HG02623 (cell line): ENCODE results near the gene COPE.

Experiments
- ATAC-seq: cut with Tn5 transposase; IDR thresholded peaks from one replicate; pipeline ENCODE4 v1.9.1; 2021; ENCODE audit warnings: moderate library complexity; ENCODE audit not compliant: unreplicated experiment

Gene COPE

DNA sequence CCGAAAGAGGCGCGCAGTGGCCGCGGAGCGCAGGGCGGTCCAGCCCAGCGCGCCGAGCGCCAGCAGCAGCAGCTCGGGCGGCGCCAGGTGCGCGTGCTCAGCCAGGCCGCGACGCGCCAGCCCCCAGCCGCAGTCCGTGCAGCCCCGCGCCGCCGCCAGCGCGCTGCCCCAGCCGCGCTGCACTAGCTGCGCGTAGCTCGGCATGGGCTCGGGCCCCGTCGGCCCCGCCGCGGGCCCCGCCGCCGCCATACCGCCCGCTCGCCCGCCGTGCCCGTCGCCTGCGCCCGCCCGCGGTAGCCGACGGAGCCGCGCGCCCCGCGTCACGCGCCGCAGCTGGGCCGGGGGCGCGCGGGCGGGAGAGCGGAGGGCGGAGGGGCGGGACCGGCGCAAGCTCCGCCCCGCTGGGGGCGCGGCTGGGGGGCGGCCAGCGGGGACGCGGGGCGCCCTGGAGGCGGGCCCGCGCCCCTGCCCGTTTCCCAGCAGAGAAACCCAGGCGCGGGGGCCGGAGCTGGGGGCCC lies 23.3 kb downstream of the COPE start, which contains the start of gene CERS1:
Gene CERS1, minus strand, starts transcription at position 335 of the 518 bp plus-strand sequence. Its CDS starts 86 bp downstream, at position 249.
- no peak for ATAC-seq

DNA sequence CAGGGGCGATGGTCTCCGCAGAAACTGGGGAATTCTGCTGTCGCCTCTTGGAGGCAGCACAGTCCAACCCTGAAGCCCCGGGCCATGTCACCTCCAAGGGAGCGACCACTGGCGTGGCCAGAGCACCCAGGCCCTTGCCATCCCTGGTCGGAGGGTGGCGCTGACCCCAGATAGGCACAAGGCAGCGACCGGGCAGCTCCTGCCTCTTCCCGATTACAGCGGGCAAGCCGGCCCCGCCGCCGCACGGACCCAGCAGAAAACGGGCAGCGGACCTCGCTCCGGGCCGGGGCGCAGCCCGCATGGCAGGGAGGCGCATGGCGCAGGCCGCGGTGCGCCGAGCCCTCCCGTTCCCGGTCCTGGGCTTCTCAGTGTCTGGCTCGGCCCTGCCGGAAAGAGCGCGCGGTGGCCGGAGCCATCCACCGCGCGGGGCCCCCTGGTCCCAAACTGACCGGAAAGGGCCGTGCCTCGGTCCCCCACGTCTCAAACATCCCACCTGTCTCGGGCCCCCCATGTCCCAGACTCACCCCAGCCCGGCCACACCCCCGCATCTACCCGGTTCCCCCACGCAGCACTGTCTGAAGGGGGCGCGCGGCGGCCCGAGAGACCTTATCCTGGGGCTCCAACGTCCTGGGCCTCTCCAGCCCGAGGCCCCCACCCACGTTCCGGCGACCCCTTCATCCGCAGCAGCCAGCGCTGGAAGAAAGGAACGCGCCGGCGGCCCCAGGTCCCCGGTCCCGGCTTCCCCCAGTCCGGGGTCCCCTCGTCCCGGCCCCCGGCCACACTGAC lies 24.0 kb downstream of the COPE start:
- no peak for ATAC-seq

DNA sequence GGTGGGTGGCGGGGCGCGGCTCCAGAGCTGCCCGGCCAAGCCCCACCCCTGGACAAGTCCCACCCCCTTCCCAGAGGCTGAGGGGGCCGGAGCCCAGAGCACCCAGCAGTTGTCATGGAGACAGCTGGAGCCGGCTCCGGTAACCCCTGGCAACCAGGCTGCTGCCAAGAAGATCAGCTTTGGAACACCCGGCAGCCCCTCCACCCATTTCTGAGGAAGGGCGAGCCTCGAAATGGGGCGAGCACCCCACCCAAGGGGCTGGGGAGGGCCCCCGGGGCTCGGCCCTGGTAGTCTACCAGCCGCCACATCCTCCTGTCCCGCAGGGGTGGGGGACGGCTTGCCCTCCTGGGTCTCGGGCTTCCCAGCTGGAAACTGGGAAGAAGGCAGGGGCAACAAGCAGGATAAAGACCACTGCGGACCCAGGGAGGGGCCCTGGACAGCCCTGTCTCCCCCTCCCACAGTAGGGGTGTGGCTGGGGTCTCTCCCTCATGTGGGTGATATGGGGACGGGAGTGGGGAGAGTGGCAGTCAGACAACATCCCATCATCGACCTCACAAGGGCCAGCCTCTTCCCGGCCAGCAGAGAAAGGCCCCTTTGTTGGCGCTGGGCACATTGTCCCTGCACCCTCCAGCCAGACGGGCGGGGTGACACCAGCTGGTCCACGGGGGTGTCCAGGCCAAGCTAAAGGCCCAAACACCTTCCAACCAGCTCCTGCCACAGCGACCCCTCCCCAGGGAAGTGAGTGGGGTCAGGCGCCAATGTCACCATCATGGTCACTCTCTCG lies 24.7 kb downstream of the COPE start:
- ATAC-seq, result no peak

DNA sequence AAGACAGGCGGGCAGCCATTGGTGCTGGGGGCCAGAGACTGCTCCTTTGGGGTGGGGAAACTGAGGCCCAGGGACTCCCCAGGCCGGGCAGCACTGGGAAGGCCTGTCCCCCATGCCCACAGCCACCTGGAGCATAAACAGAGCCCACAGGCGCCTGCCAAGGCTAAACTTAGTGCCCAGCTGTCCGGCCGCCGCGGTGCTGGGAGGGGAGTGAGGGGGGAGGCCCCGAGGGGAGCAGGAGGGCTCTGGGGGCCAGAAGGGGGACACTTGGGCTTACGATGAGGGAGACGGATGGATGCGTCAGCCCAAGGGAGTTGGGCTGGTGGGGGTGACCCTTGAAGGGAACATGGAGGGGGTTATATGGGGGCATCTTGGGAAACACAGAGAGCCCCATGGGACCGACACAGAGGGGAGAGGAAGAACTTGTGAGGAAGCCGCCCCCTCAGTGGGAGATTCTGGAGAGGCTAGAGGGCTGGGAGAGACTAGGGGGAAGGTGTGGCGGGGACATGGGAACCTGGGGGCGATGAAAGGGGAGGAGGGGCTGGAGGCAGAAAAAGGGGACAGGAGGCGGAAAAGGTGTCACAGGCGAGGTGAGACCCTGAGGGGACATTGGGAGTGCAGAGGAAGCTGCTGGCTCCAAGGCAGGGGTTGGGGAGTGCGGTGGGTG lies 25.5 kb downstream of the COPE start:
- ATAC-seq, result no peak

DNA sequence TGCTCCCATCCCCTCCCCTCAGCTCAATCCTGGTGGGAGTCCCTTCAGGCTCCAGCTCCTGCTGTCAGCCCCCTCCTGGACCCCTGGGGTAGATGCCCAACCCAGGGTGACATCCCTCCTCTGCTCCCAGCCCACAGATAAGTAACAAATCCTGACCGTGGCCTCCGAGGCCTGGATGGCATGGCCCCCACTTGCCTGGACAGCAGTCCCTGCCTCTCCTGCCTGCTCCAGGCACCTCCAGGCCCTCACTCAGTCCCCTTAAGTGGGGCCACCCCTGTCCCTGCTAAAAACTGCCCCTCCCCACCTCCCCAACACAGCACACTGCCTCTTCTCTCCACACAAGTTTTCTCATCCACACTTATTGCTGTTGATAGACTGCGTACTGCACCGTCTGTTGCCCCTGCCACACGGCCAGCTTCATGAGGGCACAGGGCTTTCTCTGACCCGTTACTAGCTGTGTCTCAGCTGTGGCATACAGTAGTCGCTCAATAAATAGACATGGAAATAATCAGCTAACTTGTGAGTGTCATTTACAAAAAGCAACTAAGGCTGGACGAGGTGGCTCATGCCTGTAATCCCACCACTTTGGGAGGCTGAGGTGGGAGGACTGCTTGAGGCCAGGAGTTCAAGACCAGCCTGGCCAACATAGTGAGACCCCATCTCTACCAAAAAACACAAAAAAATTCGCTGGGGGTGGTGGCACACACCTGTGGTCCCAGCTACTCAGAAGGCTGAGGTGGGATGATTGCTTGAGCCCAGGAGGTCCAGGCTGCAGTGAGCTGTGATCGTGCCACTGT lies 29.0 kb downstream of the COPE start:
- no peak for ATAC-seq

DNA sequence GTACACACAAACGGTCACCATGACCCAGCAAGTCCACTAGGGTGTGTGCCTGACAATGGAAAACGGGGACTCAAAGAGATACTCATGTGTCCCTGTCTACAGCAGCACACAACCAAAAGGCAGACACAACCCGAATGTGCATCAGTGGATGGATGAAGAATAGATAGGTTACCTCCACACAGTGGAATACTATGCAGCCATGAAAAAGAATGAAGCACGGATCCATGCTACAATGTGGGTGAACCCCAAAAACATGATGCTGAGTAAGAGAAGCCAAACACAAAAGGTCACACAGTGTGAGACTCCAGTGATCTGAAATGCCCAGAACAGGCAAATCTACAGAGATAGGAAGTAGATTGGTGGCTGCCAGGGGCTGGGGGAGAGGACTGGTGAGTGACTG lies 32.2 kb downstream of the COPE start:
- ATAC-seq, result no peak

DNA sequence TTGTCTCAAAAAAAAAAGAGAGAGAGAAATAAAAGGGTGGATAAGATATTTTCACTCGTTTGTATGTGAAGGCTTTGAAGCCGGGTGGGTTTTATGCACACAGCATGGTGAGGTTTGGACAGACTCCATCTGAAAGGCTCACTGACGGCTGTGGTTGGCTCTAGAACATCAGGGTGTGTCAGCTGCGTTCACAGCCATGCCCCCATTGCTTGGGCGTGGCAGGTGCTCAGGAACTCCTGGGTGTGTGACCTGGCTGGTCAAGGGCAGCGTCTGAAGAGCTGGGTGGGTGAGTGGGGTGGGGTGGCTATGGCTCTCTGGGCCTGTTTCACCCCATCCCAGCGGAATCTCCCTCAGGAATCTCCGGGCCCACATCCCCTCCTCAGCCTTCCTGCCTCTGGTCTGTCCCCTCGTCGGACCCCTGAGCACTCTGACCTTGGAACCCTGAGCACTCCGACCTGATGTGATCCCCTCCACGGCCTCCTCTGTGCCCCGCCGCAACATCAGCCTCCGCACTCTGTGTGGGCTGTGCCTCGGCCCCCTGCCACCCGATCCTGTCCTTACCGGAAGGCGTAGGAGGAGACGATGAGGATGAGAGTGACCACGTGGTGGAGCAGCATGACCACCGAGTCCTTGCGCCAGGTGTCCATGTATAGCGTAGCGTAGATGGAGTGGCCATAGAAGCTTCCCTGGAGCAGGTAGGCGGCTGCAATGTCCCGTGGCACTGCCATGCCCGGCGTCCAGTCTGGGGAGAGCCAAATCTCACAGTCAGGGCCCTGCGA lies 35.5 kb downstream of the COPE start:
- no peak for ATAC-seq

DNA sequence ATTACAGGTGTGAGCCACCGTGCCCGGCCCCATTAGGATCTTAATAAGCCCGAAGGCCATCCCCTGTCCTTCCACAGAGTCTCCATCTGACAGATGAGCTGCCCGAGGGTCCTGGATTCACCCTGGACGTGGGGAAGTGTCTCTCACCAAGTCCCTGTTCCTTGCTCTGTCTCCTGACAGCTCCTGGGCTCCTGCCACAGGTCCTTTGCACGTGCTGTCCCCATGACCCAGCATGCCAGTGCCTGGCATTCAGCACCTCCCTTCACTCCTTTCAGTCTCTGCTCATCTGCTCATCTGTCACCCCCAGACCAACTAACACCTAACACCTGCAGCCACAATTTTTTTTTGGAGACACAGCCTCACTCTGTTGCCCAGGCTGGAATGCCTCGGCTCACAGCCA lies 37.7 kb downstream of the COPE start:
- no peak for ATAC-seq

DNA sequence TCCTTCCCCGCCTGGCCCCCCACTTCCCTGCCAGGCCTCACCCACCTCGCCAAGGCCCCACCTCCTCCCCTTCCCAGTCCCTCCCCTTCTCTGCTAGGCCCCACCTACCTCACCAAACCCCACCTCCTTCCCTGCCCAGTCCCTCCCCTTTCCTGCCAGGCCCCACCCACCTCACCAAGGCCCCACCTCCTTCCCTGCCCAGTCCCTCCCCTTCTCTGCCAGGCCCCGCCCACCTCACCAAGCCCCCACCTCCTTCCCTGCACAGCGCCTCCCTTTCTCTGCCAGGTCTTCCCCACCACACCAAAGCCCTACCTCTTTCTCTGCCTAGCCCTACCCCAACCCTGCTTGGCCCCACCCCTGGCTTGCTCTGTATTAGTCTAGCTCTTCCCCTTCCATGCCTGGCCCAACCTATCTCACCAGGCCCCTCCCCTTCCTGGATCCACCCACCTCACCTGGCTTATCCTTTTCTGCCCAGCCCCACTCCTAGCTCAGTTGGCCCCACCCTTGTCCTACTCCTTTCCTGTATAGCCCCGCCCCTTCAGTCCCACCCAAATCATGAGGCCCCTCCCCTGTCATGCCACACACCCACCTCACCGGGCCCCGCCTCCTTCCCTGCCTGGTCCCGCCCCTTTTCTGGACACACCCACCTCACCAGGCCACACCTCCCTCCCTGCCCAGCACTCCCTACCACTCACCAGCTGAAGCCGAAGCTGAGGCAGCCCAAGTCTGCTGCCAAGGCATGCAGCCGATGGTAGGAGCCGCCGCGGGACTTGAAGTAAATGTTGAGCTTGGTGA lies 39.4 kb downstream of the COPE start:
- ATAC-seq, result no peak

DNA sequence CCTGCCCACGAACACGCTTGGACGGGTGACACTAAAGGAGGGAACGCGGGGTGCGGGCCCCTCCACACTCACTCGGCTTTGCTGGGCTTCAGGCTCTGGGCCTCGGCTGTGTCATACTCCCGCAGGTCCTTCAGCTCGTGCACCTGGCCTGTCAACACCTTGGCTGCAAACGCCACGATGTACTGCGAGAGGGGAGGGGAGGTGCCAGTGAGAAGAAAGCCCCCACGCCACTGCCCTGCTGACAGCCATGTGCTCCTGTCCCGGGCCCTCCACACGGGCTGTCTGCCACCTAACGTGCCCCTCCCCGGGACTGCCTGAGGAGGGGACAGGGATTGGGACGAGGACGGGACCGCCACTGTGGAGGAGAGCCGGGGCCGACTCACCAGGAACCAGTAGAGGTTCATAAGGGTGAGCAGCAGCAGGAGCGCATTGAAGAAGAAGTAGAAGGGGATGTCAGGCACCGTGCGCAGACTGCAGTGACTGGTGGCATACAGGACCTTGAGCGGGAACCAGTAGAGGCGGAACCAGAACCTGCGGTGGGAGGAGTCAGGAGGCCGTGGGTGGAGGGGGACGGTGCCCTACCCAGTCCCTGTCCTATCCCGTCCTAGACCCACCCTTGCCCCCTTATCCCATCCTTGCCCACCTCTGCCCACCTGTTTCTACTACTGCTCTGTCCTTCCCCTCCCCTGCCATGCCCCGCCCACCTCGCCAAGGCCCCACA lies 40.2 kb downstream of the COPE start:
- ATAC-seq, result no peak

DNA sequence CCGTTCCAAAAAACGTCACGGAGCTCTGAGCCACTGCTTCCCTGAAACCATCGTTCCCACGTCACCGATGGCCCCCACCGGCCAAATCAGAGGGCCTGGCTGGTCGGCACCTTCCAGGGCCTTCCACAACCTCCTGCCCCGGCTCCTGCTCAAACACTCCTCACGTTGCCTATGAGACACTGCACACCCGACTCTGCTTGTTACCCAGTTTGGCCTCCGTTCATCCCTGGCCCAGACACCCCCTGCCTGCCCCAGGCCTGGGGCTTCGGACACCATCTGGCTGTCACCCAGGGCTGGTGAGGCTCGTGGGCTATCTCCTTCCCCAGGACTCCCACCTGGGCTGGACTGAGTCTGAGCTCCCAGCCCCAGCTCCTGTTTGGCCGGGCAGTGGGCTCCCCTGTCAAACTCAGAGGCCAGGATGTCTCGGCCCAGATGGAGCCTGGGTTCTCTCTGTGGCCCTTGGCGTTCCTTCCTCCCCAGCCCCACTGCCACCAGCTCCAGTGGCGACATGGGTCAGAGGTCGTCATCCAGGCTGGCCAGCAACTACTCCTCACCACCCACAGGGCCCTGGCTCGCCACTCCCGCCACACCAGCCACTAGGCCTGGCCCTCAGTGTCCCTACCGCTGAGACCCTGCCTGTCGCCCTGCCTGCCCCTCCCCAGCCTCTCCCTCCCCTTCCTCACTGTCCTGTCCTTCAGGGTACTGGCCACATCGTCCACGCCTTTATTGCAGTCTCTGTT lies 41.0 kb downstream of the COPE start:
- ATAC-seq, result no peak

DNA sequence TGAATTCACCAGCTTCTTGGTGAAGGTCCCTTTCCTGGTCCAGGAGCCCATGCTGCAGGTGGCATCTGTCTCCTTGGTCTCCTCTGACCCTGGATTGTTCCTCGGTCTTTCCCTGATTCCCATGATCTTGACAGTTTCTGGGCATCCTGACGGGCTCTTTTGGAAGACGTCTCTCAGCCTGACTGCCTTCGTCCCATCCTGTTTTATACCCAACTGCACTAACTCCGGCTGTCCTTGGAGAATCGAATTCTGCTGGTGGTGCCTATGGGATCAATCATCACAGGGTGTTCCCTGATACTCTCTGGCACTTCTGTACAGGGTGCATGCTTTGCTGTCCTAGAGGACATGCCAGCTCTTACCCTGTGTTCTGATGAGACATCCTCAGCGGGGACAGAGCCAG lies 42.3 kb downstream of the COPE start:
- ATAC-seq, result no peak

DNA sequence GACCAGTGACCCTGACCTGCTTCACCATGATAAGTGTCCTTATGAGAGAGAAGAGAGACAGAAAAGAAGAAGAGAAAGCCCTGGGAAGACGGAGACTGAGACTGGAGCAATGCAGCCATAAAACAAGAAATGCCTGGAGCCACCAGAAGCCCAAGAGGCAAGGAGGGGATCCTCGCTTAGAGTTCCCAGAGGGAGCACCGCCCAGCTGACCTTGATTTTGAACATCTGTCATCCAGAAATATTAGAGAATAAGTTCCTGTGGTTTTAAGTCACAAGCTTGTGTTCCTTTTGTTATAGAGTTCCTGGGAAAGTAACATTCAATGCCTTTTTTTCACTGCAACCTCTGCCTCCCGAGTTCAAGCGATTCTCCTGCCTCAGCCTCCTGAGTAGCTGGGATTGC lies 43.5 kb downstream of the COPE start:
- no peak for ATAC-seq

DNA sequence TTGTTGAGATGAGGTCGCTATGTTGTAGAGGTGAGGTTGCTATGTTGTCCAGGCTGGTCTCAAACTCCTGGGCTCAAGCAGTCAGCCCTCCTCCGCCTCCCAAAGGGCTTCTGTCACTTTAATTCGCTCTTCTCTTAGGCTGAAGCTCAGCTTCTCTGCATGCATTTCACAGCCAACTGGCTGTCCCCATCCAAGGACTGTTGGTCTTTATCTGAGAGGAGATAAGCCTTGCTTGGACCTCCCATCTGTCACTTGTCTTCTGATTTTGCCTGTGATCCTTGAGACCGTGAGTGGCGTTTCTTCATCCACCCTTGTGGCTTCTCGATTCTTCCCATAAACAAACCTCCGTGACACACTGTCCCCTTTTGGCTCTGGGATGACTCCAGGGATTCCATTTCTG lies 47.6 kb downstream of the COPE start:
- ATAC-seq, result no peak

DNA sequence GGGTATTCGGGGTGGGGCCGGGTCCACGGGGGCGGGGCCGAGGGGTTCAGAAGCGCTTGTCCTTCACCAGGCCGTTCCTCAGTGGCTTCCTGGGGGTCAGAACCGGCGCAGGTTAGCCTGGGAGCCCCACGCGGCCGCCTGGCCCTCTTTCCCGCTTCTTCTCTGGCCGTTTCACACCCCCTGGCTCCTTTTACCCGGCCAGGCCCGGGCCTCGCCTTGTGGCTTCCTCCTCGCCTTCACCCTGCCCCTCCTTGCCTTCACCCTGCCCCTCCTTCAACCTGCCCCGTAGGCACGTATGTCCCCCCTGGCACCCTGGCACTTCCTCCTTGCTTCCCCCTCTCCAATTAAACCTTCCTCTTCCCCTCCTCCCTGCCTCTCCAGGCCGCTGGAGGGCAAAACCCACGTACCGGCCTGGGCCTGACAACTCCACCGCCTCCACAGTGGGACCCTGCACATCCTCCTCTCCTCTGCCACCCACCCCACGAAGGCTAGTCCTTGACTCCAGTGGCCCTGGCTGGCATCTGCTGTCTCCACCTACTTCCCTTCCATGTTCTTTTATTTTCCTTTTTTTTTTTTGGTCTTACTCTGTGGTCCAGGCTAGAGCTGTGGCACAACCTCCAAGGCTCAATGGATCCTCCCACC lies 48.5 kb downstream of the COPE start:
- no peak for ATAC-seq

DNA sequence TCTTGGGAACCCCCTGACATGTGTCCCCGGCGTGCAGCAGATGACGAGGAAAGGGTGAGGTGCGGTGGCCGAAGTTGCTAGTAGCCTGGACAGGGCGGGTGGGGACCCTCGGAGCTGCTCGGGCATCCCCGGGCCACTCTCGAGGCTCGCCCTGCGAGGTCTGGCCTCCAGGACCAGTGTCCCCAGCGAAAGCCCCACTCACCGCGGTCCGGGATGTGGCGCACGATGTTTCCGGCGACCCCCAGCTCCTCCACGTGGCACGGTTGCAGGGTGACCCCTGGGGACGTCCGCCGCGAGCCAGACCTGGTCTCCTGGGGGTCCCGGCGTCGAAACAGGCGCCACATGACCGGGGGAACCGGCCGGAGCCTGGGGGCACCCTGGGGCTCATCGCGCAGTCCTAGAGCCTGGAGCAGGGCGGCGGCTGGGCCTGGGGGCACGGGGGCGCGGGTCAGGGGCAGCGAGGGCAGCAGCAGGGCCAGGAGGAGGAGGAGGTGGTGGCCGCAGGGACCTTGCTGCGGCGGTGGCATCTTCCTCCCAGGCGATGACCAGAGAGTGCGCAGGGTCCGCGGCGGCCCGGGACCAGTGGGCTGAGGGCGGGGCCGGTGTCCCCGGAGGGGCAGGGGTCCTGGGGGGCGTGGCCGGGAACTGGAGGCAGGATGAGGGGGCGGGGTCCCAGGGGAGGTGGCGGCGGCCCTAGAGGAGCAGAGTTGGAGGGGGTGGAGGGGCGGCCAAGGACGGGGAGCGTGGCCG lies 49.2 kb downstream of the COPE start:
- no peak for ATAC-seq
